ENCODE measurements around the gene C19orf47.

C19orf47 gene

DNA sequence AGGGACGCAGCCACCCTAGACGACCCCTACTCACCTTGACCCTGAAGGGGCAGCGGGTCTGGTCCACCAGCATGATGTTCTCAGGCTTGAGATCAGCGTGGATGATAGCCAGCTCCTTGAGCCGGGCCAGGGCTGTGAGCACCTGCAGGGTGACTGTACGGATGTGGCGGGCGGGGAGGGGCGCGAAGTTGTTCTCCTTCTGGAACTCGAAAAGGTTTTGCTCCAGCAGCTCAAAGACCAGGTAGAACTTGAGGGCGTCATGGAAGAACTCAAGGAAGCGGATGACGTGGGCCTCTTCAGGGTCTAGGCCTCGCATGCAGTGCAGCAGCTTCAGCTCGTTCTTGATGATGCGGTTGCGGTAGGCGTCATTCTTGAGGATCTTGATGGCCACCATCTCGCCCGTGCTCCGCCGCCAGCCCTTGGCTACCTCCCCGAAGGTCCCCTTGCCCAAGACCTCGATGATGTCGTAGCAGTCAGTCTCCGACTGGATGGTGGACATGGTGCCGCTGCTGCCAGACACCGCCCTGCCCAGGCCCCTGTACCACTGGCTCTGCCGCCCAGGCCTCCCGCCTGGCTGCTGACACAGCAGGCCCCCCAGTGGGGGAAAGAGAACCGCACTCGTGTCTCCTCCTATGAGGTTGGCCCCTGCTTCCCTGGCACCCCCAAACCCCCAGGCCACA lies 41.3 kb upstream of the C19orf47 start:
- Histone ChIP-seq H3K36me3 (ENCODE audit: control insufficient read depth, insufficient read depth, low read length) (no peaks in the 10 kb centered on the region), H3K4me3 (ENCODE audit: low read length) (no peak overlapping the region), H3K4me1 (ENCODE audit: control insufficient read depth, insufficient read depth, low read length) (no peaks in the 10 kb centered on the region), H3K27me3 (ENCODE audit: control insufficient read depth, insufficient read depth, low read length) (no peaks in the 10 kb centered on the region), H3K27ac (ENCODE audit: low read length) (no peak overlapping the region), H3K9me3 (ENCODE audit: control insufficient read depth, insufficient read depth, low read length) (no peaks in the 10 kb centered on the region)
- WGBS (ENCODE audit: insufficient coverage, insufficient read length) = no CpG with 5 or more reads among the region's 33 CpGs
- no peak for DNase-seq (ENCODE audit: low read depth, low spot score)

DNA sequence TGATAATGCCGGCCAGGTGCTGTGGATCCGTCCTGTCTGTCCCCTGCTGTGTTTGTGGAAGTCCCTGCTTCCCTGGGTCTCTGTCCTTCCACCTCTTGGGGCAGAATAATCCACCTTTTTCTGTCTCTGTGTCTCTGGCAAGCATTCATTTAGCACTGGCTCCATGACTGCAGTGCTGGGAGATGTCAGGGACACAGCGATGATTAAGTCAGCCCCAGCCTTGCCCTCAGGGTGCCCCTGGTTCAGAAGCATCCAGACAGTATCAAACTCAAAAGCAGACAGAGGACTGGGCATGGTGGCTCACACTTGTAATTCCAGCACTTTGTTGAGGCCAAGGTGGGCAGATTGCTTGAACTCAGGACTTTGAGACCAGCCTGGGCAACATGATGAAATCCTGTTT lies 40.3 kb upstream of the C19orf47 start:
- Histone ChIP-seq H3K9me3 (ENCODE audit: control insufficient read depth, insufficient read depth, low read length) (no peaks in the 10 kb centered on the region), H3K4me3 (ENCODE audit: low read length) (no peak overlapping the region), H3K36me3 (ENCODE audit: control insufficient read depth, insufficient read depth, low read length) (no peaks in the 10 kb centered on the region), H3K27me3 (ENCODE audit: control insufficient read depth, insufficient read depth, low read length) (no peaks in the 10 kb centered on the region), H3K27ac (ENCODE audit: low read length) (no peak overlapping the region), H3K4me1 (ENCODE audit: control insufficient read depth, insufficient read depth, low read length) (no peaks in the 10 kb centered on the region; the same call in 1 of the 2 replicates)
- WGBS (ENCODE audit: insufficient coverage, insufficient read length) = no CpG with 5 or more reads among the region's 3 CpGs
- no peak for DNase-seq (ENCODE audit: low read depth, low spot score)

DNA sequence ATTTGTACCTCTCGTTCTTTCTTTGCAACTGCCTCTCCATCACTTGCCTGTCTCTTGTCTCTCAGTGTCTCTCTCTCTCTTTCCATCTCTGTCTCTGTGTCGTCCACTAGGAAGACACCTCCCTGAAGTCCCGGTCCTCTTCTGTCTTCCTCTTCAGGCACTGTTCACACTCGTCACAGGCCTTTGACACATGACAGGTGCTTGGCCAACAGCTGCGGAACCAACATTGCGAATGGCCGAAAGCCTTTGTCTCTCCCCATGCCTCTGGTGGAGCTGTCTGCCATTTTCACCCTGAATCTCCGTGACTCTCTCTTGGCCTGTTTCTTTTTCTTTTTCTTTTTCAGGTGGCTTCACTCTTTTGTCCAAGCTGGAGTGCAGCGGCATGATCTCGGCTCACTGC lies 39.0 kb upstream of the C19orf47 start:
- no peak for DNase-seq (ENCODE audit: low read depth, low spot score)
- no CpG with 5 or more reads among the region's 10 CpGs for WGBS (ENCODE audit: insufficient coverage, insufficient read length)
- H3K9me3 ChIP-seq (ENCODE audit: control insufficient read depth, insufficient read depth, low read length) = no peaks in the 10 kb centered on the region

DNA sequence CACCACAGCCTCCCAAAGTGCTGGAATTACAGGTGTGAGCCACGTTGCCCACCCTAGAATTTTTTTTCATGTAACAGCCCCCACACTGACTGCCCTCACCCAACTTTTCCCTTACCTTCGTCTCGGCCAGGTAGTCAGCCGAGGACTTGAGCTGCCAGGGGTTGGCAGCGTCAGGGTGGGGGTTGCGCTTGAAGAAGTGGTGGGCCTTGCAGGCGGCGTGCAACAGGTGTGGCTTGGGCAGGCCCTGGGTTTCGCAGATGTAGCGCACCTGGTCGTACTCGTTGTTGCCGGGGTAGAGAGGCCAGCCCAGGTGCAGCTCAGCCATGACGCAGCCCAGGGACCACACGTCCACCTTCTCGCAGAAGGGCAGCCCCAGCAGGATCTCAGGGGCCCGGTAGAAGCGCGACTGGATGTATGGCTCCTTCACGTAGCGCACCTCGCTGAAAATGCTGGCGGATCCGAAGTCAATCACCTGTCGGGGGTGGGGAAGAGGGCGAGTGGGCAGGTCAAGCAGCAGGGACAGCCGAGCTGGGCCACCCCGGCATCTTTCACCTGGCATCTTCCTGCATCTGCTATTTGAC lies 35.6 kb upstream of the C19orf47 start:
- DNase-seq (ENCODE audit: low read depth, low spot score) = no peak
- Histone ChIP-seq H3K4me3 (ENCODE audit: low read length) (no peak overlapping the region), H3K27me3 (ENCODE audit: control insufficient read depth, insufficient read depth, low read length) (no peaks in the 10 kb centered on the region), H3K9me3 (ENCODE audit: control insufficient read depth, insufficient read depth, low read length) (no peaks in the 10 kb centered on the region), H3K4me1 (ENCODE audit: control insufficient read depth, insufficient read depth, low read length) (no peaks in the 10 kb centered on the region; the same call in 1 of the 2 replicates), H3K27ac (ENCODE audit: low read length) (no peak overlapping the region), H3K36me3 (ENCODE audit: control insufficient read depth, insufficient read depth, low read length) (peaks cover 3% of the 10 kb centered on the region; the same call in 1 of the 2 replicates)
- WGBS (ENCODE audit: insufficient coverage, insufficient read length) = no CpG with 5 or more reads among the region's 28 CpGs

More for the DNA sequence above, 39.0 kb upstream of the C19orf47 start:
- Histone ChIP-seq H3K36me3 (ENCODE audit: control insufficient read depth, insufficient read depth, low read length) (no peaks in the 10 kb centered on the region), H3K4me1 (ENCODE audit: control insufficient read depth, insufficient read depth, low read length) (no peaks in the 10 kb centered on the region; the same call in 1 of the 2 replicates), H3K4me3 (ENCODE audit: low read length) (no peak overlapping the region), H3K27me3 (ENCODE audit: control insufficient read depth, insufficient read depth, low read length) (no peaks in the 10 kb centered on the region), H3K27ac (ENCODE audit: low read length) (no peak overlapping the region)

DNA sequence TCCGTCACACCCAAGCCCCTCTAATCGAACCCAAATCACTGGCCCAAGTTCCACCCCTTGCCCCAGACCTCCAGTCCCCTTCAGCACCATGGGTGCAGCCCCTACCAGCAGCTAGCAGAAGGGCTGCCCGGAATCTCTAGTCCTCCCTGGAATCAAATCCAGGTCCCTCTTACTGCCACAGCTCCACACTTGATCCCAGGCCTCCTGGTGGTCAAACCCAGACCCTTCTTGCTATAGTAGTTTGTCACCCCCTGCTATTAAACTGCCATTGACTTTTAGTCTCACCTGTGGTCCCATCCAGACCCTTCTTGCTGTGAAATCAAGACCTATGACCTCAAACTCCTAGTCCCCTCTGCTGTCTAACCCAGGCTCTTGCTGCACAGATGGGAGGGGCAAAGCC lies 33.1 kb upstream of the C19orf47 start:
- WGBS (ENCODE audit: insufficient coverage, insufficient read length) = no CpG with 5 or more reads among the region's 3 CpGs
- Histone ChIP-seq H3K4me1 (ENCODE audit: control insufficient read depth, insufficient read depth, low read length) (no peaks in the 10 kb centered on the region; the same call in 1 of the 2 replicates), H3K27ac (ENCODE audit: low read length) (no peak overlapping the region), H3K36me3 (ENCODE audit: control insufficient read depth, insufficient read depth, low read length) (peaks cover 9% of the 10 kb centered on the region; the same call in 1 of the 2 replicates), H3K9me3 (ENCODE audit: control insufficient read depth, insufficient read depth, low read length) (no peaks in the 10 kb centered on the region), H3K4me3 (ENCODE audit: low read length) (no peak overlapping the region), H3K27me3 (ENCODE audit: control insufficient read depth, insufficient read depth, low read length) (no peaks in the 10 kb centered on the region)
- DNase-seq (ENCODE audit: low read depth, low spot score) = no peak

DNA sequence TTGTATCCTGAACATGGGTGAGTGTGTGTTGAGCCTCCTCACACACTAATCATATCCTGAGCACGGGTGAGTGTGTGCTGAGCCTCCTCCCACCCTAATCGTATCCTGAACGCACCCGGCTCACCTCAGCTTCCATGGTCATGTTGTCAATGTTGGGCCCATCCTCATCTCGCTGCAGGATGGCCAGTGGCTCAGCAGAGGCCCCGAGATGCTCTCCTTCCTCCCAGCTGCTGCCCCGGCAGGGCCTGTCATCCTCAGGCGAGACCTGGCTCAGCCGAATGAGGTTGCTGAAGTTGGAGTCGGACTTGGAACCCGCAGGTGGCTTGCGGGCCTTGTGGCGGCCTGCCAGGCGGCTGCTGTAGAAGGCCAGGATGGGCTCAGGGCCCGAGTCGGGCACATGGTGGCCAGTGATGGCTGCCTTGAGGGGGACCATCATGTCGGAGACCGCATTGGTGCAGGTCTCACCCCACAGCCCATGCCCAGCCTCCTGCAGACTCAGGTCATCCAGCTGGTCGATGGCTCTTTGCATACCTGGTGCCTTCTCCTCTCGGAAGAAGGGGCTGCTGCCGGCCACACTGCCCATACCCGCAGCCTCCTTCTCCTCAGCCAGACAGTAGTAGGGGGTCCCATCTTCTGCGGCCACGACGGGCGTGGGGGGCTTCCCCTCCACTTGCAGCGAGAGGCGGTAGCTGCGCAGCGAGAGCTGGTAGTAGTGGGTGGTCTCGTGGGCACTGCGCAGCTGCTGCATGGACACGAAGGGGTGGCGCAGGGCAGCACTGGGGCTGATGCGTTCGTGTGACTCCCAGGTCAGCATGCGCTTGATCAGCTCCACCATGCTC lies 32.2 kb upstream of the C19orf47 start:
- Histone ChIP-seq H3K4me3 (ENCODE audit: low read length) (no peak overlapping the region), H3K4me1 (ENCODE audit: control insufficient read depth, insufficient read depth, low read length) (no peaks in the 10 kb centered on the region; the same call in 1 of the 2 replicates), H3K9me3 (ENCODE audit: control insufficient read depth, insufficient read depth, low read length) (no peaks in the 10 kb centered on the region), H3K27ac (ENCODE audit: low read length) (no peak overlapping the region), H3K27me3 (ENCODE audit: control insufficient read depth, insufficient read depth, low read length) (no peaks in the 10 kb centered on the region), H3K36me3 (ENCODE audit: control insufficient read depth, insufficient read depth, low read length) (peaks cover 9% of the 10 kb centered on the region; the same call in 1 of the 2 replicates)
- no peak for DNase-seq (ENCODE audit: low read depth, low spot score)
- no CpG with 5 or more reads among the region's 37 CpGs for WGBS (ENCODE audit: insufficient coverage, insufficient read length)

DNA sequence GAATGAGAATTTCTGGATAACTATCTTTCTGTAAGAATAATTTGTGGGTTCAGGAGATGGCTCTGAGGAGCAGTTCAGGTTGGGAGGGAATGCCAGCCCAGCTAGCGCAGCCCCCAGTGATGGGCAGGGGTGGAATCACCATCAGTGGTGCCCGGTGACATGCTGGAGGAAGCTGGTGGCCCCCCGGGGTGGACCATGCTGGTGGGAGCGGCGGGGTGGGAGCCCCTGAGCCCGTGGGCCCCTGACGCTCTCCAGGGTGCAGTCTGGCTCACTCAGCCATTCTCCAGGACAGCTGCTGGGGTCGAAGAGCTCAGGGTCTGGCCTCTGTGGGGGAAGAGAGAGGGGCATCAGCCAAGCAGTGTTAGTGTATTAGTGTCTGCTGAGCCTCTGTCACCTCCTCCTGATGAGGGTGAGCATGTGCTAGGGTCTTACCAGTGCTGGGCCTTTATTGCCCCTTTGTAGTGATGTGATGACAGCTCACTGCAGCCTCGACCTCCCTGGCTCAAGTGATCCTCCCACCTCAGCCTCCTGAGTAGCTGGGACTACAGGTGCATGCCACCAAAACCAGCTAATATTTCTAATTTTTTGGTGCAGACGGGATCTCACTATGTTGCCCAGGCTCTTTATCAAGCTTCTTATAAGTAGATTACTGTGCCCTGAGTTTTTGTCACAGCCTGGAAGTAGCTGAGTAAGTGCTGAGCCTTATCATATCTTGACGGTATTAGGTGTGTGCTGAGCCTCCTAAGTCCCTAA lies 31.4 kb upstream of the C19orf47 start:
- Histone ChIP-seq H3K4me1 (ENCODE audit: control insufficient read depth, insufficient read depth, low read length) (no peaks in the 10 kb centered on the region; the same call in 1 of the 2 replicates), H3K36me3 (ENCODE audit: control insufficient read depth, insufficient read depth, low read length) (peaks cover 9% of the 10 kb centered on the region; the same call in 1 of the 2 replicates), H3K27ac (ENCODE audit: low read length) (no peak overlapping the region), H3K9me3 (ENCODE audit: control insufficient read depth, insufficient read depth, low read length) (no peaks in the 10 kb centered on the region), H3K4me3 (ENCODE audit: low read length) (no peak overlapping the region), H3K27me3 (ENCODE audit: control insufficient read depth, insufficient read depth, low read length) (no peaks in the 10 kb centered on the region)
- no CpG with 5 or more reads among the region's 11 CpGs for WGBS (ENCODE audit: insufficient coverage, insufficient read length)
- no peak for DNase-seq (ENCODE audit: low read depth, low spot score)

DNA sequence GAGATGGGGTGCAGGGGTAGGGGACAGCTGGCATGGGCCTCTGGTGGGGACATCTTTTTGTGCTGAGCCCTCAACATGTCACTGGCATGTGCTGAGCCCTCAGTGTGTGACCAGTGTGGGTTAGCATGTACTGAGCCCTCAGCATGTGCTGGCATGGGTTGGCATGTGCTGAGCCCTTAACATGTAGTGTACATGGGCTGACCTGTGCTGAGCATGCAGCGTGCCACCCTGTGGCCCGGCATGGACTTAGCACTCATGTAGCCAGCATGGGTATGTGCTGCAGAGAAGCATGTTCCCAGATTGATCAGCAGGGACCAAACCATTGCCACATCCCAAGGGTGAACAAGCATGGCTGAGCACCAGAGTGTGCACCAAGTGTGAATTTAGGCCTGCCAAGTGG lies 30.3 kb upstream of the C19orf47 start:
- Histone ChIP-seq H3K27ac (ENCODE audit: low read length) (no peak overlapping the region), H3K9me3 (ENCODE audit: control insufficient read depth, insufficient read depth, low read length) (no peaks in the 10 kb centered on the region), H3K36me3 (ENCODE audit: control insufficient read depth, insufficient read depth, low read length) (peaks cover 12% of the 10 kb centered on the region; the same call in 1 of the 2 replicates), H3K4me1 (ENCODE audit: control insufficient read depth, insufficient read depth, low read length) (no peaks in the 10 kb centered on the region), H3K27me3 (ENCODE audit: control insufficient read depth, insufficient read depth, low read length) (no peaks in the 10 kb centered on the region), H3K4me3 (ENCODE audit: low read length) (no peak overlapping the region)
- no peak for DNase-seq (ENCODE audit: low read depth, low spot score)
- no CpG with 5 or more reads among the region's 2 CpGs for WGBS (ENCODE audit: insufficient coverage, insufficient read length)

DNA sequence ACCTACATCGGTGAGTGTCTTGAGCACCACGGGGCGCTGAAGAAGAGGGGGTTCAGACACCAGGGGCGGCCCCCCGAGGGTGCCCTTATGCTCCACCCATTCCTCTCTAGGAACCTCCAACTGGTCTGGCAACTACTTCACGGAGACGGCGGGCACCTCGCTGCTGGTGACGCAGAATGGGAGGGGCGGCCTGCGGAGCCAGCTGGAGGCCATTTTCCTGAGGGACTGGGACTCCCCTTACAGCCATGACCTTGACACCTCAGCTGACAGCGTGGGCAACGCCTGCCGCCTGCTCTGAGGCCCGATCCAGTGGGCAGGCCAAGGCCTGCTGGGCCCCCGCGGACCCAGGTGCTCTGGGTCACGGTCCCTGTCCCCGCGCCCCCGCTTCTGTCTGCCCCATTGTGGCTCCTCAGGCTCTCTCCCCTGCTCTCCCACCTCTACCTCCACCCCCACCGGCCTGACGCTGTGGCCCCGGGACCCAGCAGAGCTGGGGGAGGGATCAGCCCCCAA lies 29.7 kb upstream of the C19orf47 start:
- no peak for DNase-seq (ENCODE audit: low read depth, low spot score)
- Histone ChIP-seq H3K36me3 (ENCODE audit: control insufficient read depth, insufficient read depth, low read length) (peaks cover 13% of the 10 kb centered on the region; the same call in 1 of the 2 replicates), H3K27ac (ENCODE audit: low read length) (no peak overlapping the region), H3K27me3 (ENCODE audit: control insufficient read depth, insufficient read depth, low read length) (no peaks in the 10 kb centered on the region), H3K9me3 (ENCODE audit: control insufficient read depth, insufficient read depth, low read length) (no peaks in the 10 kb centered on the region), H3K4me3 (ENCODE audit: low read length) (no peak overlapping the region), H3K4me1 (ENCODE audit: control insufficient read depth, insufficient read depth, low read length) (no peaks in the 10 kb centered on the region)
- WGBS (ENCODE audit: insufficient coverage, insufficient read length) = no CpG with 5 or more reads among the region's 25 CpGs
